Ectodermal cell (in vitro differentiated cells): ENCODE measurements around the gene CTNNA1.

Source experiments
- H3K27ac ChIP-seq: 2 replicates; pipeline ENCODE4 v1.7.0; 2013; ENCODE audit warnings: mild to moderate bottlenecking, low read depth, low read length; ENCODE audit not compliant: insufficient read depth, poor library complexity, severe bottlenecking
- H3K27me3 ChIP-seq: 2 replicates; pipeline ENCODE4 v1.7.0; 2013; ENCODE audit warnings: mild to moderate bottlenecking, low read length; ENCODE audit not compliant: insufficient read depth, control insufficient read depth, poor library complexity, severe bottlenecking
- H3K36me3 ChIP-seq: one replicate; pipeline ENCODE4 v1.7.0; 2013; ENCODE audit warnings: low read length; ENCODE audit not compliant: control insufficient read depth, insufficient read depth
- H3K4me1 ChIP-seq: one replicate; pipeline ENCODE4 v1.7.0; 2013; ENCODE audit warnings: low read length; ENCODE audit not compliant: control insufficient read depth, insufficient read depth
- H3K4me3 ChIP-seq: 2 replicates; pipeline ENCODE4 v1.7.0; 2013; ENCODE audit warnings: low read depth, low read length, control low read depth; ENCODE audit not compliant: insufficient read depth
- H3K9me3 ChIP-seq: 2 replicates; pipeline ENCODE4 v1.7.0; 2013; ENCODE audit warnings: mild to moderate bottlenecking, low read length, moderate library complexity; ENCODE audit not compliant: control insufficient read depth
- WGBS, 2 experiments: methylation state at CpG; one replicate each; pipeline ENCODE4 v1.1.7; 2013; ENCODE audit warnings: missing lambda C conversion rate in 2 of 2; 5-methylcytosine and 5-hydroxymethylcytosine counted together

Gene CTNNA1

DNA sequence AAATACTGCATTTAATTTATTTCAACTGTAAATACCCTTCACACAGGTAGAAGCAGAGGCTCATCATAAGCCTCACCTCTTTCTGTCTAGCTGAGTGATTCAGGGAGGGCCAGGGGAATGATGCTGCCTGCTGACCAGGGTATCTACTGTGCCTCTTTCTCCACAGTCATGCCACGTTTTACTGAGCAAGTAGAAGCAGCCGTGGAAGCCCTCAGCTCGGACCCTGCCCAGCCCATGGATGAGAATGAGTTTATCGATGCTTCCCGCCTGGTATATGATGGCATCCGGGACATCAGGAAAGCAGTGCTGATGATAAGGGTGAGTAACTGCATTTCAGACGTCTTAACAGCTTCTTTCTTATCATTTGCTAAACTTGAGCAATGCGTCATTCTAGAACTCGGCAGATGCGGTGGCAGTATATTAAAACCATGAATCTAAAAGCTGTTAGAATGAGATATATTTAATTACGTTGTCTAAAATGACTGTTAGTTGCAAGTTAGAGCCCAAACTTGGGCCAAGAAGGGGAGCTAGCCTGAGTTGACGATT is 171.9 kb downstream of the CTNNA1 start:
- Histone ChIP-seq H3K9me3 (no peaks in the 10 kb centered on the region), H3K36me3 (peaks cover 23% of the 10 kb centered on the region), H3K4me1 (no peaks in the 10 kb centered on the region), H3K27ac (no peak overlapping the region), H3K4me3 (no peak overlapping the region), H3K27me3 (no peaks in the 10 kb centered on the region)
- WGBS, 2 experiments: 97% methylated on average over 12 of the region's 12 CpGs

DNA sequence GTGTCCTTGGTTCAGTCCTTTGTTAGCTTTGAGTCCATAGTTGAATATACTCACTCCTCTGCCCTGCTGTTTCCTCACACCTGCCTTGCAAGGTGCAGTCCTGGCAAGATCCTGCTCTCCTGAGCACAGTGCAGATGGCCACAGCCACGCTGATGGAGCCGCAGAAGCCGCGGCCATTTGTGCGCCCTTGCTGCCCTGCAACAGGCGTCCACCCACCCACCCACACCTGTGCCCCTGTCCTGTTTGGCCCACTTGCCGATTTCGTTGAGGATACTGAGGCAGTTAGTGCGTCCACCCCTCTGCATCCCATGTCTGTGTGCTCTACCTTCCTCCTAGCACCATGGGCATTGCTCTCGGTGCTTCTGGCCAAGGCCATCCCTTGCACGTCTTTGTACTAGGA is 173.0 kb downstream of the CTNNA1 start:
- Histone ChIP-seq H3K4me3 (no peak overlapping the region), H3K27ac (no peak overlapping the region), H3K36me3 (peaks cover 33% of the 10 kb centered on the region), H3K9me3 (no peaks in the 10 kb centered on the region), H3K27me3 (no peaks in the 10 kb centered on the region), H3K4me1 (no peaks in the 10 kb centered on the region)
- WGBS, 2 experiments: 92 to 95% methylated on average over 11 of the region's 11 CpGs

DNA sequence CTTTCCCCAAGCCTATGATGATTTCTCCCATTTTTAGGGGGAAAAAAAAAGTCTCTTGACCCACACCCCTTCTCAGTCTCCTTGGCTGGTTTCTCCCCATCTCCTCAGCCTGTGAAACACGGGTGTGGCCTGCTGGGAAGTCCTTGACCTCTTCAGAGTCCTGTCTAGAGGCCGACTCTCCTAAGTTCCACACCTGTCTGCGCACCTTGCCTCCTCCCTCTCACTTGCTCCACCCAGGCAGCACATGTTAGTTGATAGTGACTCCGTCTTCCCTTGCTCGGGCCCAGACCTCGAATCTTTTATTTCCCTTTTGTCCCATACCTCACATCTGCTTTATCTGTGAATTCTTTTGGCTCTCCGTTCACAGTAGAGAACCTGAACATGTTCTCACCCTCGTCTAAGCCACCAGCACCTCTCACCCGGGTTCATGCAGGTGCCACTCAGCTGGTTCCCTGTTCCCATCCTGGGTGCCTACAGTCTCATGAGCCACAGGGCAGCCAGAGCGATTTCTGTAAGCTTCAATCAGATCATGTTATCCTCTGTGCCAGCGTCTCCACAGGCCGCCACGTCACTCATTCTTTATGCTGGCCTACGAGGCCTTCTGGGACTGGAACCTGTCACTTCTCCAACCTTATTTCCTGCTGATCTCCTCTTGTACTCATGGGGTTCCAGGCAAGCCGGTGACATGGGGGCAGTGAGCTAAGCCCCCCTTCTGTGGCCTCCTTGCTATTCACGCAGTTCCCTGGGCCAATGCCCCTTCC is 173.6 kb downstream of the CTNNA1 start:
- Histone ChIP-seq H3K4me1 (no peaks in the 10 kb centered on the region), H3K27ac (no peak overlapping the region), H3K4me3 (no peak overlapping the region), H3K9me3 (no peaks in the 10 kb centered on the region), H3K27me3 (no peaks in the 10 kb centered on the region), H3K36me3 (peaks cover 36% of the 10 kb centered on the region)
- 93 to 94% methylated on average over 16 of the region's 16 CpGs for WGBS, 2 experiments

DNA sequence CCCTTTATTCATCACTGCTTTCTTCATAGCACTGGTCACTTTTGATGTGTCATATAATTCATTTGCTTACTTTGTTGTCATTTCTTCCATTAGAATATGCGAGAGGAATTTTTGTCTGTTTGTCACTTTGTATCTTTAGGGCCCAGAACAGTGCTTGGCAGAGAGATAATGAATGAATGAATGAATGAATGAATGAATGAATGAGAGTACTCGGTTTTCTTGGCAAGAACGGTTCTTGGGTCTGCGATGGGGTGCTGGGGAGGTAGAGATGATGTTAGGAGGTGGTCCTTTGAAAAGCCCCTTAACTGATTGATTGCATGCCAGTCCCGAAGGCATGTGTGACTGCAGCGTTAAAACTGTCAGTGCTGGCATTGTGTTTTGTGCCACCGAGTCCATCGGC is 174.3 kb downstream of the CTNNA1 start:
- 95 to 96% methylated on average over 8 of the region's 8 CpGs for WGBS, 2 experiments
- peaks cover 42% of the 10 kb centered on the region for H3K36me3 ChIP-seq

DNA sequence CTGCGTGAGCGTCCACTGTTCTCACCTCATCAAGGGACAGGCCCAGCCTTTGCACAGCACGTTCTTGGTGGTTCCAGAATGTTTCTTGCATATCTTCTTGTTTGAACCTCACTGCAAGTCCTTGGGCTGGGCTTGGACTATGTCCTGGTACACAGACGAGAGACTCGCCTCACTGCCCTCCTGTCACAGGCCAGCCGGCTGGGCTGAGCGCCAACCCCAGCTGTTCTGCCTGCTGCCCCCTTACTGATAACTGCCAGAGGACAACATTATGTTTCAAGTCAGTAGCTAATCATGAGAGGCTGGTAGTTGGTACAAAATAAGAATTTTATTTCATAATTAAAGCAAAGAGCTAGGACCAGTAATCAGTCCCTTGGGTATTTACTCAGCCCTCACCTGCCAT is 174.8 kb downstream of the CTNNA1 start:
- Histone ChIP-seq H3K27me3 (no peaks in the 10 kb centered on the region), H3K4me3 (no peak overlapping the region), H3K36me3 (peaks cover 46% of the 10 kb centered on the region), H3K9me3 (no peaks in the 10 kb centered on the region), H3K4me1 (no peaks in the 10 kb centered on the region), H3K27ac (no peak overlapping the region)
- 94 to 96% methylated on average over 7 of the region's 7 CpGs for WGBS, 2 experiments

More for the DNA sequence above, 174.3 kb downstream of the CTNNA1 start:
- Histone ChIP-seq H3K4me3 (no peak overlapping the region), H3K27ac (no peak overlapping the region), H3K4me1 (no peaks in the 10 kb centered on the region), H3K9me3 (no peaks in the 10 kb centered on the region), H3K27me3 (no peaks in the 10 kb centered on the region)

DNA sequence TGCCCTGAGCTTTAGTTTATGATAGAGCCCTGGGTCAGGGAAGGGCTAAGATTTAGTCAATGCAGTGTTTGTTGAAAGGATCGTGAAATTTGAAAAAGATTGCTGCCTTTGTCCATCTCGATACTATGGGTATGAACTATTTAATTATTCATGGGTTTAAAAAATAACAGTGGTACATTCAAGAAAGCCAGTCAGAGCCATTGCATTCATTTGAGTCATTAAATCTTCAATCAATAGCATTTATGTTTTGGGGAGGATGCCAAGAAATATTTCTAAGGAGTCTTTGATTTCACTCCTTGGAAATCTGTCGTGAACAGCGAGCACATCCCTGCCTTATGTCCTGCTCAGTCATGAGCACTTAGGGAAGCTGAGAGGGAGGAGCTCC is 176.3 kb downstream of the CTNNA1 start:
- H3K27me3 ChIP-seq: no peaks in the 10 kb centered on the region
- H3K27ac ChIP-seq: no peak overlapping the region
- H3K36me3 ChIP-seq: peaks cover 57% of the 10 kb centered on the region
- WGBS, 2 experiments: 97 to 100% methylated on average over 4 of the region's 4 CpGs
- H3K4me3 ChIP-seq: no peak overlapping the region
- no peaks in the 10 kb centered on the region for H3K4me1 ChIP-seq
- no peaks in the 10 kb centered on the region for H3K9me3 ChIP-seq

DNA sequence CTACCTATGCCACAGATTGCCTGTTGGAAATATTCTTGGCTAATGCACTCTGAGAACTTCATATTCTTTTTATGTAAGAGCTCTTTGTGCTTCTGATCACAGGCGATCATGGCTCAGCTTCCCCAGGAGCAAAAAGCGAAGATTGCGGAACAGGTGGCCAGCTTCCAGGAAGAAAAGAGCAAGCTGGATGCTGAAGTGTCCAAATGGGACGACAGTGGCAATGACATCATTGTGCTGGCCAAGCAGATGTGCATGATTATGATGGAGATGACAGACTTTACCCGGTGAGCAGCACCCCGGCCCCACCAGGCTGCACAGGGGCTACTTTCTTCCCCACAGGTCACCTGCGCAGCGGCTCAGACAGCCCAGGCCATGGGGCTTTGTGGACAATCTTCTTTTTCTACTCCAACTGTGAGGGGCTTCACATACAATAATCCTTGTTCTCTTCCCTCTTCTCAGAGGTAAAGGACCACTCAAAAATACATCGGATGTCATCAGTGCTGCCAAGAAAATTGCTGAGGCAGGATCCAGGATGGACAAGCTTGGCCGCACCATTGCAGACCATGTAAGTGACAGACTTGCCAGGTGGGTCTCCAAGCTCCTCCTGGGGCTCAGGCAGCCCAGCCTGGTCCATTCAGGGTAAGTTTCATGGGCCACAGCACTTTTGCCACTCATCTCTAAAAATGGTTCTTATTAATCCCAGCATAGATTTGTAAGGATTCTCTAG is 177.3 kb downstream of the CTNNA1 start:
- no peaks in the 10 kb centered on the region for H3K9me3 ChIP-seq
- H3K27me3 ChIP-seq: no peaks in the 10 kb centered on the region
- H3K27ac ChIP-seq: no peak overlapping the region
- no peak overlapping the region for H3K4me3 ChIP-seq
- peaks cover 3% of the 10 kb centered on the region for H3K4me1 ChIP-seq
- H3K36me3 ChIP-seq: peaks cover 52% of the 10 kb centered on the region
- 90 to 94% methylated on average over 10 of the region's 10 CpGs for WGBS, 2 experiments

DNA sequence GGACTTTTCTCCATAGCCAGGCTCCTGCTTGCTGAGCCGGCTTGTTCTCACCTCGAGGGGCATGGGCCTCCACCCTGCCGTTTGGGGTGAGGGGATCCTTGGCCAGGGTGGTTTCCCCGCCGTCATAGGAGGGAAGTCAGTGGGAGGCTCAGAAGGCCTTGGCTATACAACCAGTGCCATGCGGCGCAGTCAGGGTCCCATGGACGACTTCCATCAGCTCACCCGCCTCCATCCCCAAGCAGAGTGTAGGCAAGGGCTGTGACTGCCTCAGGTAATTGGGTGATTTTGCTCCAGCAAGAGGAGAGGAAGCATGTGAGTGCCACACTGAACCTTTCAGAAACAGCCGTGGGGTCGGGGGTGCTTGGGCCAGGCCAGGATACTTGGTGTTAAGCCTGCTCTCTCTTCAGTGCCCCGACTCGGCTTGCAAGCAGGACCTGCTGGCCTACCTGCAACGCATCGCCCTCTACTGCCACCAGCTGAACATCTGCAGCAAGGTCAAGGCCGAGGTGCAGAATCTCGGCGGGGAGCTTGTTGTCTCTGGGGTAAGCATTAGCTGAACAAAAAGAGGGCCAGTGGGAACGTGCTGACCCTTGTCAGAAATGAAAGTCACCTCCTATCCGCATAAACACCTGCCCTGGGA is 179.1 kb downstream of the CTNNA1 start:
- WGBS, 2 experiments: 88 to 94% methylated on average over 20 of the region's 20 CpGs
- Histone ChIP-seq H3K27me3 (no peaks in the 10 kb centered on the region), H3K36me3 (peaks cover 48% of the 10 kb centered on the region), H3K4me1 (peaks cover 3% of the 10 kb centered on the region), H3K4me3 (no peak overlapping the region), H3K27ac (no peak overlapping the region), H3K9me3 (no peaks in the 10 kb centered on the region)

DNA sequence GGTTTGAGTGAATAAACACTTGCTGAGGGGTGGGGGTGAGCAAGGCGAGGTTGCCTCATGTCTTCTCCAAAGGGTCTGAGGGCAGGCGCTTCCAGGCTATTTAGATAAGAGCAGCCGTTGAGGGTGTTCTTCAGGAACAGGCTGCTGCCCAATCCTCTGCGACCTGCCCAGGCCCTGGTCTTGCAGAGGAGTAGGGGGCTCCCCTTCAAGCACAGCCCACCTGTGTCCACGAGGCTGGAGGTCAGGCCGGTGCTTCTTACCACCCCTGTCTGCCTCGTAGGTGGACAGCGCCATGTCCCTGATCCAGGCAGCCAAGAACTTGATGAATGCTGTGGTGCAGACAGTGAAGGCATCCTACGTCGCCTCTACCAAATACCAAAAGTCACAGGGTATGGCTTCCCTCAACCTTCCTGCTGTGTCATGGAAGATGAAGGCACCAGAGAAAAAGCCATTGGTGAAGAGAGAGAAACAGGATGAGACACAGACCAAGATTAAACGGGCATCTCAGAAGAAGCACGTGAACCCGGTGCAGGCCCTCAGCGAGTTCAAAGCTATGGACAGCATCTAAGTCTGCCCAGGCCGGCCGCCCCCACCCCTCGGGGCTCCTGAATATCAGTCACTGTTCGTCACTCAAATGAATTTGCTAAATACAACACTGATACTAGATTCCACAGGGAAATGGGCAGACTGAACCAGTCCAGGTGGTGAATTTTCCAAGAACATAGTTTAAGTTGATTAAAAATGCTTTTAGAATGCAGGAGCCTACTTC is 180.5 kb downstream of the CTNNA1 start:
- Histone ChIP-seq H3K9me3 (no peaks in the 10 kb centered on the region), H3K27me3 (no peaks in the 10 kb centered on the region), H3K36me3 (peaks cover 44% of the 10 kb centered on the region), H3K4me3 (no peak overlapping the region), H3K4me1 (peaks cover 7% of the 10 kb centered on the region), H3K27ac (no peak overlapping the region)
- WGBS, 2 experiments: 97% methylated on average over 18 of the region's 18 CpGs
